ENCODE measurements around the gene SHISAL1.

The SHISAL1 gene

GRCh38 chr22:44341431-44342346 lies 28.9 kb upstream of the SHISAL1 start:
- no peak for DNase-seq

DNA sequence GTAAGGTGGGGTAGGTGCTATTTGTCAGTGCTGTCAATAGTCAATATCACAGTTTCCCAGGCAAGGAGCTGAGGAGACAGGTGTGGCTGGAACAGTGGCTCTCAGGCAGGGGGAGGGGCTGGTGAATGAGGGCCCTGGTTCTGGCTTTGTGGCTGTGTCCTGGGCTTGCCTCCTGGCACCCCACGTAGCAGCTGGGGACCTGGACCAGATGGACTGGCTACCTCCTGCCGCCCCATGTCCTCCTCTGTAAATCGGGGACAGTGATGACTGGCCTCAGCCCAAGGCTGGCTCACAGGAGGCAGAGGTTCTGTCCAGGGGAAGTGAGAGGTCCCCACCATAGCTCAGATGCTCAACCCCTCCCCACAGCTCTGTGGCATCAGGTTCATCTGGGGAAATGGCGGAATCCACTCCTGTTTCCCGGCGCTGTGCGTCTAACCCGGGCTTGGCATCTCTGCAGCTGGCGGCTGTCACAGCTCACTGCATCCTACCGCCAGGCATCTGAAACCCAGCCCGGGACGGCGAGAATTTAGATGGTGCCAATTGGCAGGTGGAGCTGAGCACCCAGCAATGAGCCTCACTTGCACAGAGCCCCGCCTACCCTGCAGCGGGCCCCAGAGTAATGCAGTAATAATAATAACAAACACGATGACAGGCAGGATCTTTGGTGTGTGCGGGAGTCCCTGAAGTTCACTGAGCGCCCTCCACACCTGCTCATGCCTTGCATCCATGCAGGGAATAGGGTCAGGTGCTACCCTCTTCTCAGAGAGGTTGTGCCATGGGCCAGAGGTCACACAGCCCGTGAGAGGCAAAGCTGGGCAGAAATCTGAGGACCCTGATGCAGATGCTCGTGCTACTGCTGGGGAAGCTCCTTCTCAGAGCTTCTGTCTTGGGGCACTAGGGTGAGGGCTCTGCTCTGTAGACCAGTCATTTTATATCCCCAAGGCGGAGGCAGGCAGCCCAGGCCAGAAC lies 27.8 kb upstream of the SHISAL1 start:
- no peak for DNase-seq

DNA sequence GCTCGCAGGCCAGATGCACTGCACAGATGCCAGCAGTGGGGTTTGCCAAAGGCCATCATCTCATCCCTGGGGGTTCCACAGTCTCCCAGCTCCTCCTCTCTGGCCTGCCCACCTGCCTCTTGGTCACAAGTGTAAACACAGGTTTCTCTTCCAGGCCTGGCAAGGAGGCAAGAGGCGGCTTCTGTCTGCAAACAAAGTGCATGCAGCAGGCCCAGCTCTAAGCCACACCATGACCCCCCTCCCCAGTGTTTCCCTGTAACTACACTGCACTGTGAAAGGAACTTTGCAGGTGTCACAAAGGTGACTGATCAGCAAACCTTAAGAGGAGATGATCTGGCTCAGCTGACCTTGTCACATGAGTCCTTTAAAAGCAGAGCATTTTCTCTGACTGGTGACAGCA lies 26.2 kb upstream of the SHISAL1 start:
- DNase-seq = no peak

- no peak for DNase-seq
These were observed 25.5 kb upstream of the SHISAL1 start for GRCh38 chr22:44338177-44338810.

DNA sequence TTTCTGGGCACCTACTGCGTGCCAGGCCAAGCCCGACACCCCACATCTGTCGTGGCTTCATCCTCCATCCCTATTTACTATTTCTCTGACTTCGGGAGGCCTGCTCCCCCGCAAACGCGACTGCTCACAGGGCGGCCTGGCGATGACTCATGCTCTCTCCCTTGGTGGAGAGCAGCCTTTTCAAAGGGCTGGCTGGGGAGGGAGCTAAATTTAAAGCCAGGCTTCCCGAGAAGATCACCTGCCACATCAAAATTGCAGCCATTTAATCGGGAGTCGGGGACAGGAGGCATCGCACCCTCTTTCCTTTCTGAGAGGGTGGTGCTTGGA lies 24.9 kb upstream of the SHISAL1 start:
- DNase-seq = no peak

DNA sequence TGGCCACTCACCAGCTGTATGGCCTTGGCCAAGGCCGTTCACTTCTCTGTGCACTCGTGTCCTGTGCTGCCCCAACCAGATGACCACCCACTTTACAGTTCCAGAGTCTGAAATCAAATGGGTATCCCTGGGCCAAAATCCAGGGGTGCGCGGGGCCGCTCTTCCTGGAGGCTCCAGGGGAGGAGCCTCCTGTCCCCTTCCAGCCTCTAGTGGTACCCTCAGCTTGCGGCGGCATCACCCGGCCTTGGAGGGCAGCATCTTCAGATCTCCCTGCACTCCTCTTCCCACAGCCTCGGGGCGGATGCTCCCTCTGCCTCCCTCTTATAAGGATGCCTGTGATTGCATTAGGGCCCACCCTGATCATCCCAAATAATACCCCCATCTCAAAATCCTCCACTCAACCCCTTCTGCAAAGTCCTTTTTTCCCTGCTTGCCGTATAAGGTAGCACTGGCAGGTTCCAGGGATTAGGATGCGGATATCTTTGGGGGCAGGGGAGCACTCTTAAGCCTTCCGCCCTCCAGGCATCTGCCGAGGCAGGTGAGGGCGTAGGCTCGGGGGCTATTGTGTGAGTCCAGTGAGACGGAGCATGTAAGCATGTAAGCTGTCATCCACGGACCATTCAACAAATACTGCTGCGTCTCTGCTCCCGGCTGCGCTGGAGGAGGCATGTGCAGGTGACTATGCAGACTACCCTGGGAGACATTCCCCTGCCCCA lies 24.4 kb upstream of the SHISAL1 start:
- DNase-seq = no peak

GRCh38 chr22:44335903-44336803 lies 23.4 kb upstream of the SHISAL1 start:
- no peak for DNase-seq

GRCh38 chr22:44335066-44335839 lies 22.5 kb upstream of the SHISAL1 start:
- no peak for DNase-seq

- DNase-seq = no peak
These were observed 21.3 kb upstream of the SHISAL1 start for GRCh38 chr22:44333847-44334635.

- no peak for DNase-seq
These were observed 20.2 kb upstream of the SHISAL1 start for GRCh38 chr22:44332946-44333345.

GRCh38 chr22:44331881-44332714 lies 19.3 kb upstream of the SHISAL1 start:
- DNase-seq = no peak

DNA sequence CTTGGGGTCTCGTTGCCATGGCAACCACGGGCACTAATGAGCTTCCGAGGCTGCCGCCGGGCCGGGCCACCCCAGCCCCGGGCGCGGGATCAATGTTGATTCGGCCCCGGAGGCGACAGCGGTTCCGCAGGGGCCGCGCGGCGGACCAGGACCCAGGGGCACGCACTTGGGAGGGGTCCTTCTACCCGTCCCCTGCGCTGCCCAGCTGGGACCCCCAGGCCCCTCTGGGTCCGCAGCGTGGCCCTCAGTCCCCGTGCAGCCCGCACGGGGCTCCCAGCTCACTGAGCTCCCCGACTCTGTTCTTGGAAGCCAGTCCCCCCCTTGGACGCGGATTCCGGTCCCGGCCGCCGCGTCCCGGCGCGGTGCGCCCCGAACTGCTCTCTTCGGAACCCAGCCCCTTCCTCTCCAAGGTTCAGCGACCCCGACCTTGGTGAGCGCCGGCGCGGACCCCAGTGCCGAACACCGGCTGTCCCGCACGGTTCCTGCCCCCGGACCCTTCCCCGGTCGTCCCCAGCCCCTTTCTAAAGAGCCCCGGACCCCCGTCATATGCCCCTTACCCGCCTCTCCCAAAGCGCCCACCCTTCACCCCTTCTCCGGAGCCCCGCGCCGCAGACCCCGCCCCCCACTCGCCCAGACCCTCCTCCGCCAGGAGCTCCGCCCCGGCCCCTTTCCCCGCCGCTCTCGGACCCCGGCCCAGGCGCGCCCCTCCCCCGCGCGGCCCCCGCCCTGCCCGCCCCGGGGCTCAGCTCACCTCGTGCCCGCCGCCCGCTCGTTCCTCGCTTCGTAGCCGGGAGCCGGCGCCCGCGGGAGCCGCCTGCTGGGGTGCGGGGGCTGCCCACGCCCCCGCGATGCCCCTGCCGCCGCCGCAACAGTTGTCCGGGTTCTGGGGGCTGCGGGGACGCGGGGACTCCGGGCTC lies 18.3 kb upstream of the SHISAL1 start:
- no peak for DNase-seq

DNA sequence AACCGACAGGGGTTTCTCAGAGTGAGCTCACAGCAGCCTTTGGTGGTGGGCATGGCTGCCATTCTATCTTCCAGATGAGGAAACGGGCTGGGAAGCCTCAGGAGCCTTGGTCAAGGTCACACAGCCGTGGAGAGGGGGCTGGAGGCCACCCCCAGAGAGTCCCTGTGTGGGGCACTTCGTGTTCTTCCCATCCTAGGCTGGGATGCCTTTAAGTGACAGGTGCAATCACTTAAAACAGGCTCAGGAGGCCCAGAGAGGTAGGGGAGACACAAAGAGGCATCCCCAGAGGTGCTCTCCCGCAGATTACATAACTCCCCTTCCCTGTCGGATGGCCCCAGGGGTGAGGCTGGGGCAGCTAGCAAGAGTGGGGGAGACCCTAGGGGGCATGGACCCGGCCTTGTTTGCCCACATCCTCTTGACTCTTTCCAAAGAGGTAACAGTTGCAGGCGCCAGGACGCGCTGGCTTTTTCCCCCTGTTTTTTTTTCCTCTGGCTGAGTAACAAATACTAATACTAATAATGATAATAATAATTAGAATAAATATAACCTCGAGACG lies 17.5 kb upstream of the SHISAL1 start:
- DNase-seq = no peak

- DNase-seq = no peak
These were observed 16.5 kb upstream of the SHISAL1 start for GRCh38 chr22:44329179-44329796.

DNA sequence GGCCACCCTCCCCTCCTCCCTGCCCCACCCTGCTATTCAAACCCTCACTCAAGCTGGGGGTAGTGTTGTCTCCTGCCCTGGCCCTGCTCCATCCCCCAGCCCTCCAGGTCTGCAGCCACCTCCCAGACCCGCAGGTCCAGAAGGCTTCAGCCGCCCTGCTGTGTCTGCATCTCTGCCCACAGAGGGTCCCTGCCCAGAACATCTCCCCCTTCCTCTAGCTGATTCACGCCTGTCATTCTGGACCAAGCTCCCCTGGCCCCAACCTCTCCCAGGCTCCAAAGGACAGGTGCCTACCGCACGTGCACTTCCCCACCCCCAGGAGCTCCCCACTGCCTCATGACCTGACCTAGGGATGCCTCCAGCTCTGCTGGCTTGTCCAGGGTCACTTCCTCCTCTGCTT lies 16.0 kb upstream of the SHISAL1 start:
- DNase-seq = no peak

DNA sequence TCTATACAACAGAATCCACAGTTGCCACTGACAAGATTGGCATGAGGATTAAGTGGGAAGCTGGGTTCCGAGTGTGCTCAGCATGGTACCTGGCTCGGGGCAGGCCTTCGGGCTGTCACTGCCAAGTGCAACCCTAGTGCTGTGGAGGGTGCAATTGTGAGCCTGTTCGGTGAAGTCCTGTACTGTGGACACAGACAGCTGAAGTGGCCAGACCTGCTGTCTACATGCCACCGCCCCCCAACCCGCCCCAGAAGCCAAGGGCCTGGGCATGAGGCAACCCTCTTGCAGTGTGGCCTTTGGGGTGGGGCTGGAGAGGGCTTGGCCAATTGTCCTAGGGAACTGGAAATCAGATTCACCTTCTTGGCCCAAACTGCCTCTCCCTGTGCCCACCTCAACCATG lies 15.6 kb upstream of the SHISAL1 start:
- no peak for DNase-seq

- no peak for DNase-seq
These were observed 13.7 kb upstream of the SHISAL1 start for GRCh38 chr22:44326491-44326885.
